Breast epithelium (tissue), 4 donors: ENCODE data around the gene TRIM10. TPM values are rescaled to one million over a fixed set of nuclear protein-coding genes. Genes with fewer than 3 reads are reported as not detected.

Source experiments
- DNase-seq, 2 donors: peaks; one replicate each; pipeline ENCODE4 v3.0.0-alpha.2; 2019; ENCODE audit warnings: low spot score in 2 of 2
- H3K27ac ChIP-seq, 2 donors: fragments of 200-600 bp; sonication (generic) in 1 of 2; one replicate each; pipeline ENCODE4 v1.5.1; 2016 to 2019; ENCODE audit warnings: mild to moderate bottlenecking in 1 of 2
- H3K27me3 ChIP-seq, 2 donors: fragments of 200-600 bp; sonication (generic) in 1 of 2; one replicate each; pipeline versions ENCODE4 v1.5.1 to v1.6.0; 2017 to 2019; ENCODE audit warnings: control low read depth in 1 of 2, mild to moderate bottlenecking in 1 of 2
- H3K36me3 ChIP-seq: fragments of 200-600 bp; one replicate; pipeline ENCODE4 v1.5.1; 2019
- H3K4me1 ChIP-seq, 2 donors: fragments of 200-600 bp; sonication (generic); one replicate each; pipeline ENCODE4 v1.5.1; 2016 to 2019; ENCODE audit warnings: control low read depth in 1 of 2
- H3K4me3 ChIP-seq, 3 donors: fragments of 200-600 bp; sonication (generic); 1 replicate in 2 of 3; 2 replicates in 1 of 3; pipeline ENCODE4 v1.5.1; 2016 to 2019; ENCODE audit warnings: mild to moderate bottlenecking in 3 of 3, moderate library complexity in 2 of 3
- H3K9me3 ChIP-seq, 2 donors: fragments of 200-600 bp; sonication (generic) in 1 of 2; one replicate each; pipeline ENCODE4 v1.5.1; 2016 to 2019; ENCODE audit warnings: control low read depth in 1 of 2
- POLR2A ChIP-seq: fragments of 450-650 bp; IDR thresholded peaks from one replicate; pipeline ENCODE4 v1.6.1; 2016; ENCODE audit warnings: antibody characterized with exemption, mild to moderate bottlenecking, moderate library complexity
- POLR2AphosphoS5 ChIP-seq, 3 donors: sonication (generic); formaldehyde crosslinking; IDR thresholded peaks; one replicate each; pipeline ENCODE4 v1.6.1; 2017; ENCODE audit warnings: antibody characterized with exemption in 3 of 3
- intact Hi-C: fragments of 100-400 bp; cut with DNase I; formaldehyde crosslinking; loops from one replicate; pipeline ENCODE4 v1.15.1; 2023; ENCODE audit warnings: low total_unique reads
- total RNA-seq, 3 donors: library from RNA; depleted of rRNA; stranded (reverse); fragments of >200 nt; gene quantifications; one replicate each; pipeline ENCODE4 v1.1.0, GENCODE V29; 2016
- TF ChIP-seq, protein P1 (sequence below), 3 donors: fragments of 450-650 bp; IDR thresholded peaks; one replicate each; pipeline ENCODE4 v1.5.1; 2016 to 2017; ENCODE audit warnings: antibody characterized with exemption in 3 of 3, mild to moderate bottlenecking in 3 of 3, moderate library complexity in 3 of 3

Gene TRIM10
- total RNA-seq, 3 donors from 2014 or later = not detected

DNA sequence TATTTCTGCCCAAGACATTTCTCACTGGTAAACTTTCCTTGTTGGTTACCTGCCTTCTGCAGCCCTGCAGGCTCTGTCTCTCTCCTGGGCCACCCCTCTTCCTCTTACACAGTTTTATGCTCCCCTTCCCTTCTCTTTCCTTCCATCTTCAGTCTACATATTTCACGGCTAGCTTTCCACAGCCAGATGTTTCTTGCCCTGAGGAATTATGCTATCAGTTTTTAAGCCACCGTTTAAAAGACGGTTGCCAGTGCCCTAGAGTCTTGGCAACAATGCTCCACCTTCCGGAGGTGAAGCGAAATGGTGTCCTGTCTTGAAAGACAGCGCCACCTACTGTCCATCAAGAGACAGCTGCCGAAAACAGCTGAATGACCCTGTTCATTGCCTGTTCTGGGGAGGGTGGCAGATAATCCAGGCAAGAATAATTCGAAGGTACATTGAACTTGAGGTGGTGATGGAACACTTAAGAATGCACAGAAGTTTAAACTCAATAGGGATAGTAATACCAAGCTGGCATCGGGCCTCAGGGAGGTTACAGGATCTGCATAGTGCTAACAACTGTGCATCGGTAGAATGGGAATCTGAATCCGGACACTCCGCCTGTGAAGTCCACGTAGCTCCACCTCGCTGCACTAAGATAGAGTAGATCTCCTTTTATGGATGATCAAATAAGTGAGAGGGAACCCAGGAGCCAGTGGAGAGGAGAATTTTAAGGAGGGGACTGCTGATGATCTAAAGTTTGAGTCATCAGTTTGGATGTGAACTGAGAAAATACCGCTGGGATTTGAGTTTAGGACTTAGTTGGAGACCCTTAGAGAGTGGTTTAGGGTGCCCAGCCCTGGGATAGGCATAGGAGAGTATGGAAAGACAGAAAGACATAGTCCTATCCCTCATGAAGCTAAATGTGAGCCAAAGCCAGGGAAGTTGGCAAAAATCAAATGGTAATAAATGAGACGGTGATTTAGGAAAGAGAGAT, 29.8 kb downstream of the TRIM10 start:
- peak; percentile 61 to 71 for DNase-seq
- Histone ChIP-seq H3K27ac (no peak overlapping the region), H3K27me3 (peaks cover 0 to 49% of the 10 kb centered on the region in 2 donors), H3K4me3 (peak overlapping the region in 1 of 3 donors; percentile 17), H3K9me3 (no peaks in the 10 kb centered on the region), H3K36me3 (no peaks in the 10 kb centered on the region), H3K4me1 (no peaks in the 10 kb centered on the region)
- intact Hi-C loops = no loop called here
- no peak for TF ChIP-seq POLR2A
- TF ChIP-seq, protein P1, sequence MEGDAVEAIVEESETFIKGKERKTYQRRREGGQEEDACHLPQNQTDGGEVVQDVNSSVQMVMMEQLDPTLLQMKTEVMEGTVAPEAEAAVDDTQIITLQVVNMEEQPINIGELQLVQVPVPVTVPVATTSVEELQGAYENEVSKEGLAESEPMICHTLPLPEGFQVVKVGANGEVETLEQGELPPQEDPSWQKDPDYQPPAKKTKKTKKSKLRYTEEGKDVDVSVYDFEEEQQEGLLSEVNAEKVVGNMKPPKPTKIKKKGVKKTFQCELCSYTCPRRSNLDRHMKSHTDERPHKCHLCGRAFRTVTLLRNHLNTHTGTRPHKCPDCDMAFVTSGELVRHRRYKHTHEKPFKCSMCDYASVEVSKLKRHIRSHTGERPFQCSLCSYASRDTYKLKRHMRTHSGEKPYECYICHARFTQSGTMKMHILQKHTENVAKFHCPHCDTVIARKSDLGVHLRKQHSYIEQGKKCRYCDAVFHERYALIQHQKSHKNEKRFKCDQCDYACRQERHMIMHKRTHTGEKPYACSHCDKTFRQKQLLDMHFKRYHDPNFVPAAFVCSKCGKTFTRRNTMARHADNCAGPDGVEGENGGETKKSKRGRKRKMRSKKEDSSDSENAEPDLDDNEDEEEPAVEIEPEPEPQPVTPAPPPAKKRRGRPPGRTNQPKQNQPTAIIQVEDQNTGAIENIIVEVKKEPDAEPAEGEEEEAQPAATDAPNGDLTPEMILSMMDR (IDR thresholded peaks at IDR 0.05) = peak; percentile 89 to 98 (median 94)
- TF ChIP-seq POLR2AphosphoS5 (IDR thresholded peaks at IDR 0.05) = peak in 1 of 3 donors; percentile 66

DNA sequence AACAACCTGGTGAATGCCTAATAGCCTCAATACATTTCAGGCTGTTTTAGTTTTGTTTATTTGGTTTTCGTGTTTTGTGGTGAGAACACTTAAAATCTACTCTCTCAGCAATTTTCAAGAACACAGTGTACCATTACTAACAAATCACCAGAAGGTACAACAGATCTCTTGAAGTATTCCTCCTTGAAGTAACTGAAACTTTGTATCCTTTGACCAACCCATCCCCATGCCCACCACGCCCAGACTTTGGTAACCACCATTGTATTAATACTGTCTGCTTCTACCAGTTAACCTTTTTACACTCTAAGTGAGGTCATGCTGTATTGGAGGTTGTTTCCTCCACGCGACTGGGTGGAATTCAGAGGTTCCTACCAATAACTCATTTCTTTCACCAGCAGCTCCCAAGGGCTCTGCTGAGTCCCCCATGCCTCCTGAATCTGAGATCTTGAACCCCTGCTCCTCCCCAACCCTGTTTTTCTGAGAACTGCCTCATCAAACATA, 30.8 kb downstream of the TRIM10 start:
- TF ChIP-seq POLR2A = no peak
- TF ChIP-seq, protein P1 (IDR thresholded peaks at IDR 0.05) = no peak
- no peak for TF ChIP-seq POLR2AphosphoS5 (IDR thresholded peaks at IDR 0.05)
- no peak for DNase-seq
- Histone ChIP-seq H3K27ac (no peak overlapping the region), H3K27me3 (peaks cover 0 to 49% of the 10 kb centered on the region in 2 donors), H3K9me3 (no peaks in the 10 kb centered on the region), H3K4me3 (no peak overlapping the region), H3K36me3 (no peaks in the 10 kb centered on the region), H3K4me1 (no peaks in the 10 kb centered on the region)
- intact Hi-C loops = no loop called here

DNA sequence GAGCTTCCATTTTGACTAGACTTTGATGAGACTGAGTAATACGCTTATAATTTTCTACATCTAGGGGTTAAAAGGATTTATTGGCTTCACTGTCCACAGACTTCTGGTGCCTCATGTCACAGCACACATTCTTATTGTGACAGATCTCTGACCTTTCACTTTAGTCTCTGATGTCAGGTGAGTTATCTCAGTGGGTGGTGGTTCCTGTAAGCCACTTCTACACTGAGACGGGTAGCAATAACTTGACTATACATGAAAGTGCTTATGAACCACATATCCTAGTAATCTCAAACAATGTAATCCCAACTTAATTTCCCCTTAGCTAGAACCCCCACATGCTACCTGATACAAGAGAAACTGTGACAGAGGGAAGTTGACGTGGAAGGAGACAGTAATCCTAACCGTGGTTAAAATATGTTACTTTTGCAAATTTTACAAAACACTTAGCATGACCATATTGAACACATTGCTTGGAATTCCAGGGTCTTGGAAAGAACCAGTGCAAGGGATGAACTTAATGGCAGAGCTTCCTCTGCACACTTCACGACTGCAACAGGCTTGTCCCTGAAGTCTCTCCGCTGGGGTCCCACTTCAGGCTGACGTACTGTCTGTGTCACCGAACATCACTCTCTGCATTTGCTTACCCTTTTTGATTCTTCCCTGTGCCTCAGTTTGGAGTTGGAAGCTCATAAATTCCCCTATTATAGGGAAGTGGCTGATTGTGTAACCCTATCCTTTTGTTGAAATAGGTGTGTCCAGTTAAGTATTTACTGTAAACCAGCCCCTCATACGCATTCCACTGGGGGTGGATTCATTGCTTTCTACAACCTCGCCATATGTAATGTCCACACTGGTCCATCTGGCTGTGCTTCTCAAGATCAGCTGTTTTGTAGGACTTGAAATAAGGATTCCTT, 31.5 kb downstream of the TRIM10 start:
- Histone ChIP-seq H3K27ac (no peak overlapping the region), H3K9me3 (no peaks in the 10 kb centered on the region), H3K36me3 (no peaks in the 10 kb centered on the region), H3K4me1 (no peaks in the 10 kb centered on the region), H3K4me3 (no peak overlapping the region), H3K27me3 (peaks cover 0 to 49% of the 10 kb centered on the region in 2 donors)
- intact Hi-C loops = no loop called here
- TF ChIP-seq POLR2AphosphoS5 (IDR thresholded peaks at IDR 0.05) = no peak
- TF ChIP-seq, protein P1 (IDR thresholded peaks at IDR 0.05) = no peak
- no peak for TF ChIP-seq POLR2A
- no peak for DNase-seq

DNA sequence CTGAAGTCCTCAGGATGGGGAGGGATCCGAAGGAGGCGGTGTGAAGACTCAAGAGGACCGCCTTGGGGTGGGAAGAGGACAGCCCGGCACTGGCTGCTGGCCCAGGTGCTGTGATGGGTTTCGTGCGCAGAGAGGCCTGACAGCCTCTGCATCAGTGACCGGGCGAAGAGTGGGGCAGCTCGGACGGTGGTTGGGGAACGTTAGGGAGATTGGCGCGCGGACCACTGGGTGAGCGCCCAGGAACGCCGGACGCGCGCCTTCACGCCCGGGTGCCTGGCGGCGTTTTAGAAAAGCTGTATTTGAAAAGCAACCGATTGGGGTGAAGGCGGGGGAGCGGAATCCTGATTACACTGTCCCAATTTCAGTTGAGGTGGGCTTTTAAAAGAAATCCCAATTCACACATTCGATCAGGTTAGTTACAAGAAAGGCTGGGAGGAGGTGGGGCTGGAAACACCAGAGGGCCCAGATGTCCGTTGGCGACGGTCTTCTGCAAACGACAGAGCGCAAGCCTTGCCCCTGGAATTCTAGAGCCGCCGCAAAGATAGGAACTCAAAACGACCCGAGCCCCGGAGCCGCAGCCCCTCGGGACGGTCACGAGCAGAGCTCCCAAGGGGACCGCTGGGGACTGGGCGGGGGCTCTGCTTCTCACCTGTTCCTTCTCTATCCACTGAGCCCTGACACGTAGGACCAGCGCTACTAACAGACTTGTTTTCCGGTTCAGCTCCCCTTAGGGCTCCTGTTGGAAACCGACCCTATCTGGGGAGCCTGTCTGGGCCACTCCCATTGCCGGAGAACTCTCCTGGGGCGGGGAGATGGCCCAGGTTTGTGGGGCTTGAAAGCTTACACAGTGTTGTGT, 33.5 kb downstream of the TRIM10 start:
- no peak for DNase-seq
- no peaks in the 10 kb centered on the region for H3K4me1 ChIP-seq
- no peaks in the 10 kb centered on the region for H3K36me3 ChIP-seq
- intact Hi-C loops = no loop called here
- peaks cover 0 to 42% of the 10 kb centered on the region in 2 donors for H3K27me3 ChIP-seq
- no peak for TF ChIP-seq POLR2A
- TF ChIP-seq, protein P1 (IDR thresholded peaks at IDR 0.05) = no peak
- peak overlapping the region in 2 of 3 donors; percentile 41 to 54 for H3K4me3 ChIP-seq
- H3K27ac ChIP-seq = peak overlapping the region in 1 of 2 donors; percentile 3
- H3K9me3 ChIP-seq = no peaks in the 10 kb centered on the region
